HEK293 (cell line): ENCODE data around the gene ANKRD52.

Experiments
- CTCF ChIA-PET: fragments of 350-600 bp; formaldehyde crosslinking; extraction: SDS; loops from one replicate; lab custom pipeline; 2021; ENCODE audit warnings: antibody characterized with exemption; lab: Yijun Ruan, JAX
- POLR2A ChIA-PET: fragments of 300-600 bp; formaldehyde crosslinking; extraction: SDS; loops from one replicate; lab custom pipeline; 2020; ENCODE audit warnings: antibody characterized with exemption, inconsistent platforms; lab: Yijun Ruan, JAX
- H3K27ac ChIP-seq: fragments of 200-500 bp; sonication (Bioruptor generic); 2 replicates; pipeline ENCODE4 v1.5.1; 2014; ENCODE audit warnings: low read depth, low read length, control low read depth, inconsistent platforms; ENCODE audit errors: extremely low read depth
- H3K36me3 ChIP-seq, 2 experiments: fragments of 200-500 bp in 1 of 2; sonication (Bioruptor generic) in 1 of 2; 1 replicate in 1 of 2; 2 replicates in 1 of 2; pipeline ENCODE4 v1.5.1; 2014 to 2017; ENCODE audit warnings: inconsistent platforms in 2 of 2, low read length in 2 of 2; ENCODE audit not compliant: control insufficient read depth in 2 of 2, insufficient read depth in 1 of 2
- H3K4me1 ChIP-seq: fragments of 200-500 bp; sonication (Bioruptor generic); 2 replicates; pipeline ENCODE4 v1.5.1; 2014; ENCODE audit warnings: mild to moderate bottlenecking, low read length, inconsistent platforms; ENCODE audit not compliant: control insufficient read depth, insufficient read depth
- H3K4me3 ChIP-seq: 2 replicates; pipeline ENCODE4 v1.5.1; 2011; ENCODE audit warnings: low read depth, mild to moderate bottlenecking, control low read depth, low read length, moderate library complexity
- H3K9me3 ChIP-seq: fragments of 200-500 bp; sonication (Bioruptor generic); 2 replicates; pipeline ENCODE4 v1.5.1; 2014; ENCODE audit warnings: low read depth, low read length, inconsistent platforms; ENCODE audit not compliant: control insufficient read depth, insufficient read depth
- GFI1B ChIP-seq: fragments of 450-650 bp; formaldehyde crosslinking; IDR thresholded peaks from 2 replicates; pipeline ENCODE4 v1.5.1; 2016; ENCODE audit warnings: missing biosample characterization, missing genetic modification characterization
- KLF7 ChIP-seq: fragments of 450-650 bp; formaldehyde crosslinking; IDR thresholded peaks from 2 replicates; pipeline ENCODE4 v1.5.1; 2016; ENCODE audit warnings: missing biosample characterization, missing genetic modification characterization, borderline replicate concordance
- OVOL3 ChIP-seq: fragments of 450-650 bp; formaldehyde crosslinking; IDR thresholded peaks from 2 replicates; pipeline ENCODE4 v1.5.1; 2016; ENCODE audit warnings: missing biosample characterization, missing genetic modification characterization
- PRDM10 ChIP-seq: fragments of 450-650 bp; formaldehyde crosslinking; IDR thresholded peaks from 2 replicates; pipeline ENCODE4 v1.5.1; 2016; ENCODE audit warnings: missing biosample characterization, missing genetic modification characterization
- SALL2 ChIP-seq: fragments of 450-650 bp; formaldehyde crosslinking; IDR thresholded peaks from 2 replicates; pipeline ENCODE4 v1.5.0; 2017; ENCODE audit warnings: missing biosample characterization, mild to moderate bottlenecking, missing genetic modification characterization, borderline replicate concordance
- SETDB1 ChIP-seq: IDR thresholded peaks from one replicate; pipeline ENCODE4 v1.6.1; 2017; ENCODE audit warnings: mild to moderate bottlenecking, low read length, moderate library complexity, mixed read lengths; ENCODE audit not compliant: insufficient read length
- ZBTB48 ChIP-seq: fragments of 450-650 bp; formaldehyde crosslinking; IDR thresholded peaks from 2 replicates; pipeline ENCODE4 v1.5.1; 2016; ENCODE audit warnings: missing biosample characterization, missing genetic modification characterization
- ZBTB7A ChIP-seq: fragments of 450-650 bp; formaldehyde crosslinking; IDR thresholded peaks from 2 replicates; pipeline ENCODE4 v1.5.1; 2016; ENCODE audit warnings: low read depth, missing biosample characterization, missing genetic modification characterization
- ZIC2 ChIP-seq: fragments of 450-650 bp; formaldehyde crosslinking; IDR thresholded peaks from 2 replicates; pipeline ENCODE4 v1.5.1; 2016; ENCODE audit warnings: missing biosample characterization, missing genetic modification characterization
- ZNF132 ChIP-seq: fragments of 450-650 bp; formaldehyde crosslinking; IDR thresholded peaks from 2 replicates; pipeline ENCODE4 v1.5.1; 2017; ENCODE audit warnings: missing biosample characterization, missing genetic modification characterization, borderline replicate concordance
- ZNF274 ChIP-seq, 2 experiments: fragments of 200-500 bp in 1 of 2; fragments of 450-650 bp in 1 of 2; sonication (Bioruptor generic) in 1 of 2; formaldehyde crosslinking in 1 of 2; IDR thresholded peaks; 2 replicates each; pipeline versions ENCODE4 v1.5.1 to v1.6.1; 2014 to 2016; ENCODE audit warnings: borderline replicate concordance in 1 of 2, inconsistent platforms in 1 of 2, low read length in 1 of 2, missing biosample characterization in 1 of 2, missing genetic modification characterization in 1 of 2
- ZNF335 ChIP-seq: fragments of 450-650 bp; formaldehyde crosslinking; conservative IDR thresholded peaks from 2 replicates; pipeline ENCODE4 v1.5.1; 2016; ENCODE audit warnings: missing biosample characterization, missing genetic modification characterization
- ZNF433 ChIP-seq: fragments of 450-650 bp; formaldehyde crosslinking; IDR thresholded peaks from 2 replicates; pipeline ENCODE4 v1.5.1; 2016; ENCODE audit warnings: missing biosample characterization, missing genetic modification characterization, low read depth
- ZNF48 ChIP-seq: fragments of 450-650 bp; formaldehyde crosslinking; IDR thresholded peaks from 2 replicates; pipeline ENCODE4 v1.5.1; 2016; ENCODE audit warnings: missing biosample characterization, missing genetic modification characterization
- ZNF600 ChIP-seq: fragments of 450-650 bp; formaldehyde crosslinking; IDR thresholded peaks from 2 replicates; pipeline ENCODE4 v1.5.1; 2016; ENCODE audit warnings: missing biosample characterization, missing genetic modification characterization
- ZNF621 ChIP-seq: fragments of 450-650 bp; formaldehyde crosslinking; IDR thresholded peaks from 2 replicates; pipeline ENCODE4 v1.5.1; 2017; ENCODE audit warnings: missing biosample characterization, missing genetic modification characterization
- ZNF645 ChIP-seq: fragments of 450-650 bp; formaldehyde crosslinking; IDR thresholded peaks from 2 replicates; pipeline ENCODE4; 2016; ENCODE audit warnings: missing biosample characterization, missing genetic modification characterization
- ZNF654 ChIP-seq: fragments of 450-650 bp; formaldehyde crosslinking; IDR thresholded peaks from 2 replicates; pipeline ENCODE4 v1.5.1; 2016; ENCODE audit warnings: low read depth, missing biosample characterization, missing genetic modification characterization

ANKRD52 gene

GRCh38 chr12:56247923-56248322, 10.3 kb downstream of the ANKRD52 start:
- Histone ChIP-seq H3K27ac (no peak overlapping the region), H3K9me3 (no peaks in the 10 kb centered on the region), H3K36me3 (peaks cover 53 to 85% of the 10 kb centered on the region in 2 experiments), H3K4me1 (no peaks in the 10 kb centered on the region), H3K4me3 (no peak overlapping the region)
- POLR2A ChIA-PET = interaction anchor here (0.6 to 1.6 kb wide), 4 partner anchors 10 to 48 kb away, joined by 3 to 5 read pairs (median 4); partner anchors contain the start of gene ANKRD52
- TF ChIP-seq ZNF600 (0 out of 2 replicates have a peak, but pooled peaks have one; percentile 23), ZNF645 (no peak)
- CTCF ChIA-PET = interaction anchor here (0.8 to 1.3 kb wide), 2 partner anchors 14 to 40 kb away, joined by 3 to 7 read pairs; no protein-coding TSS in a partner anchor

GRCh38 chr12:56244494-56244893, 13.7 kb downstream of the ANKRD52 start:
- Histone ChIP-seq H3K9me3 (no peaks in the 10 kb centered on the region), H3K27ac (no peak overlapping the region), H3K4me1 (no peaks in the 10 kb centered on the region), H3K4me3 (no peak overlapping the region), H3K36me3 (peaks cover 23 to 90% of the 10 kb centered on the region in 2 experiments; a peak in 2 of 3 replicates)
- POLR2A ChIA-PET = interaction anchor here (1.2 to 1.7 kb wide), 2 partner anchors 13 to 23 kb away, joined by 4 to 6 read pairs; partner anchors contain the start of gene RNF41
- CTCF ChIA-PET = interaction anchor here (0.6 to 0.9 kb wide), 2 partner anchors 13 to 42 kb away, joined by 4 read pairs; partner anchors contain the start of gene ANKRD52
- TF ChIP-seq PRDM10 (tag by site-specific recombination) (0 out of 2 replicates have a peak, but pooled peaks have one; percentile 40), KLF7 (tag by site-specific recombination) (no peak)

- H3K9me3 ChIP-seq = no peaks in the 10 kb centered on the region
- no peak overlapping the region for H3K27ac ChIP-seq
- peaks cover 18 to 92% of the 10 kb centered on the region in 2 experiments; a peak in 2 of 3 replicates for H3K36me3 ChIP-seq
- ChIA-PET POLR2A (interaction anchor here (0.7 kb wide), 1 partner anchor 13 kb away, joined by 3 read pairs; no protein-coding TSS in a partner anchor), CTCF (no interaction called here)
- H3K4me3 ChIP-seq = no peak overlapping the region
- H3K4me1 ChIP-seq = no peaks in the 10 kb centered on the region
- TF ChIP-seq PRDM10 (tag by site-specific recombination) (peak; percentile 38; the same call in 1 of the 2 replicates), ZIC2 (tag by site-specific recombination) (peak; percentile 83), ZBTB48 (tag by site-specific recombination) (no peak)
- TF ChIP-seq, all 188 proteins: peak for 2
Measured at GRCh38 chr12:56243731-56244181, 14.4 kb downstream of the ANKRD52 start.

- no peaks in the 10 kb centered on the region for H3K9me3 ChIP-seq
- H3K27ac ChIP-seq = no peak overlapping the region
- no peaks in the 10 kb centered on the region for H3K4me1 ChIP-seq
- H3K4me3 ChIP-seq = no peak overlapping the region
- ChIA-PET POLR2A (interaction anchor here (1.2 kb wide), 1 partner anchor 73 kb away, joined by 4 read pairs; the partner anchor contains the start of gene CNPY2), CTCF (no interaction called here)
- H3K36me3 ChIP-seq = peaks cover 18 to 90% of the 10 kb centered on the region in 2 experiments; a peak in 2 of 3 replicates
- TF ChIP-seq GFI1B (tag by site-specific recombination) = no peak
- TF ChIP-seq ZNF274 (IDR thresholded peaks at IDR 0.05; ENCODE audit: low read length) = no peak
- no peak for TF ChIP-seq ZNF274 (tag by site-specific recombination; IDR thresholded peaks at IDR 0.05; ENCODE audit: borderline replicate concordance)
- no peak for TF ChIP-seq ZNF433
- TF ChIP-seq SETDB1 = no peak
- no peak for TF ChIP-seq OVOL3 (tag by site-specific recombination)
- no peak for TF ChIP-seq ZNF621 (tag by site-specific recombination)
- no peak for TF ChIP-seq ZBTB7A (tag by site-specific recombination)
- TF ChIP-seq ZNF132 (tag by site-specific recombination) = no peak
- TF ChIP-seq ZNF654 = no peak
- no peak for TF ChIP-seq ZNF48 (tag by site-specific recombination)
- no peak for TF ChIP-seq SALL2 (tag by site-specific recombination)
- TF ChIP-seq ZNF335 (tag by site-specific recombination) = no peak
Measured at GRCh38 chr12:56242986-56243385, 15.2 kb downstream of the ANKRD52 start.
